GM12875 (cell line): ENCODE results near the gene CTDP1.

Source experiments
- H3K4me3 ChIP-seq: one replicate; pipeline ENCODE4 v1.5.1; 2011; ENCODE audit warnings: low read depth, low read length, control low read depth
- TF ChIP-seq, protein P1 (sequence below): IDR thresholded peaks from 2 replicates; pipeline ENCODE4 v1.5.1; 2011; ENCODE audit warnings: low read depth, mild to moderate bottlenecking, control low read depth, inconsistent platforms, low read length, moderate library complexity, borderline replicate concordance; ENCODE audit not compliant: insufficient read depth

Gene CTDP1

DNA sequence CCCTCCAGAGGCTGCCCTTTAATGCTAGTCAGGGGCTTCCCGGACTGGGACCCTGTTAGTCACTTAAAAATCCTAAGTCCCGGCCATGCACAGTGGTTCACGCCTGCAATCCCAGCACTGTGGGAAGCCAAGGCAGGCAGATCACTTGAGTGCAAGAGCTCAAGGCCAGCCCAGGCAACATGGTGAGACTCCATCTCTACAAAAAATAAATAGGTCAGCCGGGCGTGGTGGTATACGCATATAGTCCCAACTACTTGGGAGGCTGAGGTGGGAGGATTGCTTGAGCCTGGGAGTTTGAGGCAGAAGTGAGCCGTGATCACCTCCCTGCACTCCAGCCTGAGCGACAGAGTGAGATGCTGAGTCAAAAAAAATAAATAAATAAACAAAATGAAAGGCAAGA, 100.9 kb downstream of the CTDP1 start:
- TF ChIP-seq, protein P1, sequence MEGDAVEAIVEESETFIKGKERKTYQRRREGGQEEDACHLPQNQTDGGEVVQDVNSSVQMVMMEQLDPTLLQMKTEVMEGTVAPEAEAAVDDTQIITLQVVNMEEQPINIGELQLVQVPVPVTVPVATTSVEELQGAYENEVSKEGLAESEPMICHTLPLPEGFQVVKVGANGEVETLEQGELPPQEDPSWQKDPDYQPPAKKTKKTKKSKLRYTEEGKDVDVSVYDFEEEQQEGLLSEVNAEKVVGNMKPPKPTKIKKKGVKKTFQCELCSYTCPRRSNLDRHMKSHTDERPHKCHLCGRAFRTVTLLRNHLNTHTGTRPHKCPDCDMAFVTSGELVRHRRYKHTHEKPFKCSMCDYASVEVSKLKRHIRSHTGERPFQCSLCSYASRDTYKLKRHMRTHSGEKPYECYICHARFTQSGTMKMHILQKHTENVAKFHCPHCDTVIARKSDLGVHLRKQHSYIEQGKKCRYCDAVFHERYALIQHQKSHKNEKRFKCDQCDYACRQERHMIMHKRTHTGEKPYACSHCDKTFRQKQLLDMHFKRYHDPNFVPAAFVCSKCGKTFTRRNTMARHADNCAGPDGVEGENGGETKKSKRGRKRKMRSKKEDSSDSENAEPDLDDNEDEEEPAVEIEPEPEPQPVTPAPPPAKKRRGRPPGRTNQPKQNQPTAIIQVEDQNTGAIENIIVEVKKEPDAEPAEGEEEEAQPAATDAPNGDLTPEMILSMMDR: no peak
- no peak overlapping the region for H3K4me3 ChIP-seq

DNA sequence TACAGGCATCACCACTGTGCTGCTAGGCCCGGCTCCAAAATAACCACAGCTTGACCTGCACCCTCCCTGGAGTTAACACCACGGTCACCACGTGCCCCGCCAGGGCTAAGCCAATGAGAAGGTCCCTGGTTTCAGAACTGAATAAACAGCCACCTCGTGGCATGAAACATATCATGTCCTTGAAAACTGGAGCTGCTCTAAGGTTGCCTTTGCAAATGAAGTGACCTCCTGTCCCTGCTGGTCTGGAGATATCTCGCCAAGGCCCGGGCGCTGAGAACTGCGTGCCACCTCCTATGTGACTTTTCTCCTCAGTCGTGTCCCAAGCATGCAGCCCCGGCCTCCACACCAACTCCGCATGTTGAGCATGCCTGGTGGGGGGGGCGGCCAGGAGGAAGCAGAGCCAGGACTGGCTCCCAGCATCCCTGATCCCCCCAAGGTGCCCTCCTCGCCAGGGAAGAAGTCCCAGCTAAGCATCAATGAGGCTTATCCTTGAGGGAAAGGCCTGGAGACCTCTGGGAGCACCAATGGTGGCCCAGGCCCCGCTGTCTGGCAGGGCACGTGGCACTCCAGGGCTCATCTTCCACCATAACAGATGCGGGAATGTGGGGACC, 101.8 kb downstream of the CTDP1 start:
- H3K4me3 ChIP-seq: no peak overlapping the region
- TF ChIP-seq, protein P1: no peak

DNA sequence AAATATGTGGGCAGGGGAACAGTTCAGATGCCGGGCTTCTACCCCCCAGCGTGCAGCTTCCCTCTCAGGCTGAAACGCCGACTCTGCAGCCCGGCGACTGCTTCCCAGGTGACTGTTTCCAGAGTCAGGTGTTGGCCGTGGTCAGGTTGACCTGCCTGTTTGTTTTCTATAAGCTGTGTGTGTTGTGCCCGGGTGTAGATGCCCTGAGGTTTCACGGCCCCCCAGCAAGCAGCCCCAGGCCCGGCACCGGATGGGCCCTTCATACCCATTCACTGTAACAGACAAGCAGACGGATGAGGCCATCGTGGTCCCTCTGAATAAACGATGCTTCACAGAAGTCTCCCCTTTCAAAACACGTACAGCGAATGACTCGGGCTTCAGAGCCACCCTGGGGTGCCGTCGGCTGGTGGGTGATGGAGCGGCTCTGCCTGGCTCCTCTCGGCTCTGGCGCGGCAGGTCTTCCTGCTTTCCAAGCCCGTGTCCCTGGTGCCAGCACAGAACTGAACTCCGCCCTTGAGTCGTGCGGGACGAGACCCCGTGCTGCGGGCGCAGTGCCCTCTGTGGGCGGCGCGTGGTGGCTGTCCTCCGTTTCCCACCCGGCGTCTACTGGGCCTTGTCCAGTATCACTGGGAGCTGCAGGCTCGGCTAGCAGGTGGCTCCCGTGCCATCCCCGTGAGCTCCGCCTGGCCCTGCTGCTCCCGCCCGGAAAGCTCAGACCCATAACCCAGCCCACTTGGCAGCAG, 103.1 kb downstream of the CTDP1 start:
- H3K4me3 ChIP-seq: no peak overlapping the region
- TF ChIP-seq, protein P1: no peak

DNA sequence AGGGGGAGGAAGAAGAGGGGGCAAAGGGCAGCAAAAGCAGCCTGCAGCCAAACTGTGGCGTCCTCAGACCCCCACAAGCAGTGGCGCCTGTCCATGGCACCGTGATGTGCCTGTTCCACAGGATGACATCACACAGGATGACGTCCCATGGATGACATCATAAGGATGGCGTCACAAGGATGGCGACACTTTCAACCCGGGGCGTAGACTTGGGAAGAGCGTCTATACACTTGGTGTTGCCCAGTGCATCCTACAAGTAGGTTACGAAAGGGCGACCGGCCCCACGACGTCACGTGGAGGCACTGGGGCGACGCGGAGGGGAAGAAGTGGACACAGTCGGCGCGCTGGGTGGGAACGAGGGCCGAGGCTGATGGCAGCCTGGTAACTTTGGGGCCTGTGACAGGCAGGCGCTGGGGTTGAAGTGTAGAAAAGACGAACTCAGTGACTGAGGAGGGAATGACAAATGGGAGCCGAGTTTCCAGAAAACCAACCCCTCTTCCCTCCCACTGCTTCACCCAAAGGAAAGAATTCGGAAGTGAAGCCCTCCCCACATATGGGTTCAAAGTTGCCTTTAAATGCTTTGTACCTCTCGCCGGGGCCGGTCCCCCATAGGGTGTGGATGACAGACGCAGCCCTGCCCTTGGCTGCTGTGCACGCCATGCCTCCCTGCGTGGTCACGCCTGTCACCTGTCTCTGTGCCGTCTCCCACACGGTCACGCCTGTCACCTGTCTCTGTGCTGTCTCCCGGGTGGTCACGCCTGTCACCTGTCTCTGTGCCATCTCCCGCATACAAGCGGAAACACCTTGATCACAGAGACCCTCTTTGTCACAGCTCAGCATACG, 104.7 kb downstream of the CTDP1 start:
- TF ChIP-seq, protein P1: no peak
- H3K4me3 ChIP-seq: no peak overlapping the region

DNA sequence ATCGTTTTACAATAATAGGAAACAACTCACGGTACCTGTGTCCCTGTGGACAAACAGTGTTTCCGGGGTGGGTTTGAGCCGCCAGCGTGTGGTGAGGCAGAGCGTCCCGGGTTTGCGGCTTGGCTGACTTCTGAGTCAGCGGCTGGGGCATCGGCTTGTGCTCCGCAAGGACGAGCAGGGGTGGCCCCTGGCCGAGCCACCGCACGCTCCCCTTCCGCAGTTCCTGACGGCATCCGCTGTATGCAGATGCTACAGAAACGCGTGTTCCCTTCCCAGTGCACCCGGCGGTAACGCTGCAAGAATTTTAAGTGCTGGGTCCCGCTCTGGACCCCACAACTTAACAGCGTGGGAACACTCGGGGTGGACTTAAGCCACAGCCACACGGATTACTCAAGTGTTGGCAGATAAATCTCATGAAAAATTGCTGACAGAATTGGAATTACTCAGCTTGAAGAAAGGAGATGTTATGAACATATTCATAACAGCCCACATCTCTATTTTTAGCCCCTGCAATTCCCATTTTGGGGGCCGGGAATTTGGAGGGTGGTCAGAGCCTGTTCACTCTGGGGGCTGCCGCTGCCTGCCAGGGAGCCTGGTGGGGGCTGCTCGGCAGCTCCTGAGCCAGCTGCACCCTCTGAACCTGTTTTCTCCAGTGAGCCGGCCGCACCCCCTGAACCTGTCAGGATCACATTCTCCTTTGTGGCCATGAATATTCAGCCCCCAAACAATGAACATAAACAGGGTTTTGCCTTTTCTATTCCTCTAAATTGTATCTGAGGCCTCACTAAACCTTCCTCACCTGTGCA, 105.6 kb downstream of the CTDP1 start:
- no peak overlapping the region for H3K4me3 ChIP-seq
- TF ChIP-seq, protein P1: no peak

DNA sequence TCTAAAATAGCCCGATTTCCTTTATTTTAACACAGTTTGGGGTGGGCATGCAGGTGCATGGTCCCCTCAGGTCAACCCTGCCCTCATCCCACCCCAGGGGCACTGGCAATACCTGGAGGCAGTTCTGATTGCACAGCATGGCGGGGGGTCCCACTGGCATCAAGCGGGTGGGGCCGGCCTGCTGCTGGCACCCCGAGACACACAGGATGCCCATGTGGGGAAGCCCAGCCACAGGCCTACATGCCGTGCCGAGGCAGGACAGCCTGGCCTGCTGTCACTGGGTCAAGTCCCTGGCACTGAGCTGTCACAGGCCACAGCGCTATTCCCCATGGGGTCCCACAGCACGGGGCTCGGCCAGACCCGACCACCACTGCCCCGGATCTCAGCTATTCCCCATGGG, 106.2 kb downstream of the CTDP1 start:
- no peak overlapping the region for H3K4me3 ChIP-seq

More for the DNA sequence above, 106.2 kb downstream of the CTDP1 start:
- TF ChIP-seq, protein P1: no peak
